Pons (tissue), 1 donor: Measurements from ENCODE around the gene SGPP1.
A peak's percentile ranks its signal among the peaks of the same experiment; 100 is the strongest.
"Not testable (repeated sequence)": the region's sequence is repeated elsewhere in the genome, so short reads cannot be mapped to it uniquely, and the experiment has no call there.

Experiments used
- DNase-seq: peaks from one replicate; pipeline ENCODE4 v3.0.0-alpha.2; 2016; ENCODE audit warnings: low spot score

The SGPP1 gene

GRCh38 chr14:63727736-63728728 lies at the start of gene SGPP1:
TSS of gene SGPP1 (minus strand) at chr14:63728065. CDS start at chr14:63727944, 121 bp downstream.
- DNase-seq: peak; percentile 69

GRCh38 chr14:63777024-63777423 lies 49.2 kb upstream of the SGPP1 start:
- DNase-seq: no peak

- DNase-seq: no peak
Measured at GRCh38 chr14:63773504-63773903, 45.6 kb upstream of the SGPP1 start.

GRCh38 chr14:63770187-63770807 lies 42.4 kb upstream of the SGPP1 start:
- peak; percentile 80 for DNase-seq

GRCh38 chr14:63766611-63767010 lies 38.7 kb upstream of the SGPP1 start:
- DNase-seq: no peak

GRCh38 chr14:63764620-63765139 lies 36.8 kb upstream of the SGPP1 start:
- no peak for DNase-seq

GRCh38 chr14:63764103-63764502 lies 36.2 kb upstream of the SGPP1 start:
- peak; percentile 14 for DNase-seq

- no peak for DNase-seq
Measured at GRCh38 chr14:63761351-63762117, 33.7 kb upstream of the SGPP1 start.

- DNase-seq: no peak
Measured at GRCh38 chr14:63760014-63760413, 32.1 kb upstream of the SGPP1 start.

- DNase-seq: peak; percentile 55
Measured at GRCh38 chr14:63759456-63759855, 31.6 kb upstream of the SGPP1 start.

- DNase-seq: no peak
Measured at GRCh38 chr14:63757211-63757610, 29.3 kb upstream of the SGPP1 start.

- DNase-seq: peak; percentile 64
Measured at GRCh38 chr14:63752449-63753169, 24.7 kb upstream of the SGPP1 start.

- DNase-seq: not testable (repeated sequence)
Measured at GRCh38 chr14:63751076-63751475, 23.2 kb upstream of the SGPP1 start.

GRCh38 chr14:63747846-63748245 lies 20.0 kb upstream of the SGPP1 start:
- DNase-seq: no peak

- DNase-seq: peak; percentile 46
Measured at GRCh38 chr14:63745858-63746425, 18.1 kb upstream of the SGPP1 start.

- DNase-seq: no peak
Measured at GRCh38 chr14:63745272-63745671, 17.4 kb upstream of the SGPP1 start.

- DNase-seq: no peak
Measured at GRCh38 chr14:63737582-63738006, 9.7 kb upstream of the SGPP1 start.

- no peak for DNase-seq
Measured at GRCh38 chr14:63735720-63736119, 7.9 kb upstream of the SGPP1 start.

- DNase-seq: no peak
Measured at GRCh38 chr14:63730659-63731058, 2.8 kb upstream of the SGPP1 start.

GRCh38 chr14:63727231-63727735 lies 582 bp downstream of the SGPP1 start:
- peak; percentile 39 for DNase-seq

- peak; percentile 42 for DNase-seq
Measured at GRCh38 chr14:63726499-63726898, 1.4 kb downstream of the SGPP1 start.
